Gastrocnemius medialis (tissue), 4 donors: ENCODE measurements around the gene PAK6.

ENCODE experiments used
- CTCF ChIP-seq, 5 experiments: fragments of 450-650 bp in 3 of 5; fragments of 200-600 bp in 2 of 5; sonication (generic) in 2 of 5; IDR thresholded peaks in 4 of 5; conservative IDR thresholded peaks in 1 of 5; 1 replicate in 4 of 5; 2 replicates in 1 of 5; pipeline ENCODE4 v1.5.1; 2016 to 2019; ENCODE audit warnings: antibody characterized with exemption in 5 of 5, mild to moderate bottlenecking in 3 of 5, moderate library complexity in 3 of 5
- POLR2A ChIP-seq, 2 donors: fragments of 450-650 bp; IDR thresholded peaks; one replicate each; pipeline ENCODE4 v1.6.1; 2017; ENCODE audit warnings: antibody characterized with exemption in 2 of 2, mild to moderate bottlenecking in 2 of 2, moderate library complexity in 2 of 2

GRCh38 chr15:40246496-40247280, 7.8 kb downstream of the PAK6 start:
- no peak for TF ChIP-seq POLR2A (IDR thresholded peaks at IDR 0.05)
- no peak for TF ChIP-seq CTCF (IDR thresholded peaks at IDR 0.05 in 4 of 5, conservative IDR thresholded peaks at IDR 0.05 in 1 of 5)
